HG02970 (cell line): ENCODE data around the gene SLC6A4.
"Not testable (repeated sequence)": the region's sequence is repeated elsewhere in the genome, so short reads cannot be mapped to it uniquely, and the experiment has no call there.

ENCODE experiments used
- ATAC-seq: cut with Tn5 transposase; IDR thresholded peaks from one replicate; pipeline ENCODE4 v1.9.1; 2021; ENCODE audit warnings: mild to moderate bottlenecking, moderate library complexity, moderate number of reproducible peaks; ENCODE audit not compliant: unreplicated experiment, low FRiP score

SLC6A4 gene

GRCh38 chr17:30187573-30187972, 47.9 kb downstream of the SLC6A4 start:
- no peak for ATAC-seq

GRCh38 chr17:30186761-30187160, 48.7 kb downstream of the SLC6A4 start:
- no peak for ATAC-seq

- ATAC-seq, result no peak
Measured at GRCh38 chr17:30176855-30177254, 58.6 kb downstream of the SLC6A4 start.

- ATAC-seq, result no peak
Measured at GRCh38 chr17:30174556-30174955, 60.9 kb downstream of the SLC6A4 start.

GRCh38 chr17:30173649-30174048, 61.8 kb downstream of the SLC6A4 start:
- peak; percentile 65 for ATAC-seq

- no peak for ATAC-seq
Measured at GRCh38 chr17:30172560-30172959, 62.9 kb downstream of the SLC6A4 start.

GRCh38 chr17:30170415-30170987, 65.0 kb downstream of the SLC6A4 start:
- no peak for ATAC-seq

- no peak for ATAC-seq
Measured at GRCh38 chr17:30165960-30166359, 69.5 kb downstream of the SLC6A4 start.

- no peak for ATAC-seq
Measured at GRCh38 chr17:30165147-30165546, 70.3 kb downstream of the SLC6A4 start.

GRCh38 chr17:30164531-30164930, 71.0 kb downstream of the SLC6A4 start:
- no peak for ATAC-seq

GRCh38 chr17:30161601-30162000, 73.9 kb downstream of the SLC6A4 start:
- ATAC-seq, result no peak

- no peak for ATAC-seq
Measured at GRCh38 chr17:30160419-30161172, 74.9 kb downstream of the SLC6A4 start.

GRCh38 chr17:30158896-30159625, 76.4 kb downstream of the SLC6A4 start:
- ATAC-seq, result no peak

GRCh38 chr17:30155389-30155788, 80.1 kb downstream of the SLC6A4 start:
- ATAC-seq, result no peak

GRCh38 chr17:30153463-30153862, 82.0 kb downstream of the SLC6A4 start:
- ATAC-seq, result no peak

GRCh38 chr17:30151471-30151870, 84.0 kb downstream of the SLC6A4 start:
- ATAC-seq, result no peak

- no peak for ATAC-seq
Measured at GRCh38 chr17:30148376-30148775, 87.1 kb downstream of the SLC6A4 start.

GRCh38 chr17:30147860-30148259, 87.6 kb downstream of the SLC6A4 start:
- not testable (repeated sequence) for ATAC-seq
